GM23338 (cell line): ENCODE data around the gene TUBA1B.

ENCODE experiments used
- CREB1 ChIP-seq: fragments of 250-450 bp; sonication (Bioruptor Pico); IDR thresholded peaks from 2 replicates; pipeline ENCODE4 v1.5.0; 2020; ENCODE audit warnings: low read depth, mild to moderate bottlenecking, moderate library complexity
- EZH2 ChIP-seq: fragments of 200-600 bp; sonication (generic); IDR thresholded peaks from one replicate; pipeline ENCODE4 v1.8.0; 2017; ENCODE audit warnings: antibody characterized with exemption, mild to moderate bottlenecking, low read depth; ENCODE audit not compliant: unreplicated experiment
- EZH2phosphoT487 ChIP-seq: fragments of 200-600 bp; sonication (generic); IDR thresholded peaks from one replicate; pipeline ENCODE4 v1.8.1; 2018; ENCODE audit warnings: antibody characterized with exemption; ENCODE audit not compliant: unreplicated experiment
- POLR2AphosphoS5 ChIP-seq: IDR thresholded peaks from 2 replicates; pipeline ENCODE4 v1.6.1; 2016; ENCODE audit warnings: antibody characterized with exemption, low read depth
- TF ChIP-seq, protein P1 (sequence below), 2 experiments: fragments of 200-600 bp in 1 of 2; sonication (generic) in 1 of 2; conservative IDR thresholded peaks; 2 replicates each; pipeline versions ENCODE4 v1.5.1 to v1.6.1; 2016 to 2017; ENCODE audit warnings: antibody characterized with exemption in 2 of 2, low read depth in 2 of 2, mild to moderate bottlenecking in 2 of 2, moderate library complexity in 1 of 2
- TF ChIP-seq, protein P2 (sequence below): IDR thresholded peaks from one replicate; pipeline ENCODE4 v1.6.1; 2018; ENCODE audit warnings: antibody characterized with exemption; ENCODE audit not compliant: unreplicated experiment

DNA sequence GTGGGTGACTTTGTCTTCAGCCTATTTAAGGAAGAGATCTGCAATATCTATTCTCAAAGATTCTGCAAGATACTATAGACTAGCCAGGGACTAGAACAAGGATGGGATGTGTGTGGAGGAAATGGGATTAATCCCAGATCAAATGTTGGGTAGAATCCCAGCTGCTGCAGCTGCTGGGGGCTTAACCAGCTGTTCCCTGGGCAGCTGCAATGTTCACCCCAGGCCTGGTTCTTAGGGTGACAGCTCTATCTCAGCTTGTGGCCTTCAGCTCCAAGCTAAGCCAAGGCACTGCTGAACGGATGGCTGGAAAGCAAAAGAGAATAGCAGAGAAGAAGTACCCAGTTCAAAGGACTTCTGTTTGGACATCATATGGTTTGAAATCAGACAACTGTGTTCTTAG, 51.4 kb downstream of the TUBA1B start:
- TF ChIP-seq, protein P1, sequence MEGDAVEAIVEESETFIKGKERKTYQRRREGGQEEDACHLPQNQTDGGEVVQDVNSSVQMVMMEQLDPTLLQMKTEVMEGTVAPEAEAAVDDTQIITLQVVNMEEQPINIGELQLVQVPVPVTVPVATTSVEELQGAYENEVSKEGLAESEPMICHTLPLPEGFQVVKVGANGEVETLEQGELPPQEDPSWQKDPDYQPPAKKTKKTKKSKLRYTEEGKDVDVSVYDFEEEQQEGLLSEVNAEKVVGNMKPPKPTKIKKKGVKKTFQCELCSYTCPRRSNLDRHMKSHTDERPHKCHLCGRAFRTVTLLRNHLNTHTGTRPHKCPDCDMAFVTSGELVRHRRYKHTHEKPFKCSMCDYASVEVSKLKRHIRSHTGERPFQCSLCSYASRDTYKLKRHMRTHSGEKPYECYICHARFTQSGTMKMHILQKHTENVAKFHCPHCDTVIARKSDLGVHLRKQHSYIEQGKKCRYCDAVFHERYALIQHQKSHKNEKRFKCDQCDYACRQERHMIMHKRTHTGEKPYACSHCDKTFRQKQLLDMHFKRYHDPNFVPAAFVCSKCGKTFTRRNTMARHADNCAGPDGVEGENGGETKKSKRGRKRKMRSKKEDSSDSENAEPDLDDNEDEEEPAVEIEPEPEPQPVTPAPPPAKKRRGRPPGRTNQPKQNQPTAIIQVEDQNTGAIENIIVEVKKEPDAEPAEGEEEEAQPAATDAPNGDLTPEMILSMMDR (conservative IDR thresholded peaks at IDR 0.05; ENCODE audit: low read depth in 2 of 2) = no peak
- TF ChIP-seq CREB1 (CRISPR knock-in tag) (no peak), EZH2 (no peak), EZH2phosphoT487 (no peak), POLR2AphosphoS5 (no peak)
- TF ChIP-seq, protein P2, sequence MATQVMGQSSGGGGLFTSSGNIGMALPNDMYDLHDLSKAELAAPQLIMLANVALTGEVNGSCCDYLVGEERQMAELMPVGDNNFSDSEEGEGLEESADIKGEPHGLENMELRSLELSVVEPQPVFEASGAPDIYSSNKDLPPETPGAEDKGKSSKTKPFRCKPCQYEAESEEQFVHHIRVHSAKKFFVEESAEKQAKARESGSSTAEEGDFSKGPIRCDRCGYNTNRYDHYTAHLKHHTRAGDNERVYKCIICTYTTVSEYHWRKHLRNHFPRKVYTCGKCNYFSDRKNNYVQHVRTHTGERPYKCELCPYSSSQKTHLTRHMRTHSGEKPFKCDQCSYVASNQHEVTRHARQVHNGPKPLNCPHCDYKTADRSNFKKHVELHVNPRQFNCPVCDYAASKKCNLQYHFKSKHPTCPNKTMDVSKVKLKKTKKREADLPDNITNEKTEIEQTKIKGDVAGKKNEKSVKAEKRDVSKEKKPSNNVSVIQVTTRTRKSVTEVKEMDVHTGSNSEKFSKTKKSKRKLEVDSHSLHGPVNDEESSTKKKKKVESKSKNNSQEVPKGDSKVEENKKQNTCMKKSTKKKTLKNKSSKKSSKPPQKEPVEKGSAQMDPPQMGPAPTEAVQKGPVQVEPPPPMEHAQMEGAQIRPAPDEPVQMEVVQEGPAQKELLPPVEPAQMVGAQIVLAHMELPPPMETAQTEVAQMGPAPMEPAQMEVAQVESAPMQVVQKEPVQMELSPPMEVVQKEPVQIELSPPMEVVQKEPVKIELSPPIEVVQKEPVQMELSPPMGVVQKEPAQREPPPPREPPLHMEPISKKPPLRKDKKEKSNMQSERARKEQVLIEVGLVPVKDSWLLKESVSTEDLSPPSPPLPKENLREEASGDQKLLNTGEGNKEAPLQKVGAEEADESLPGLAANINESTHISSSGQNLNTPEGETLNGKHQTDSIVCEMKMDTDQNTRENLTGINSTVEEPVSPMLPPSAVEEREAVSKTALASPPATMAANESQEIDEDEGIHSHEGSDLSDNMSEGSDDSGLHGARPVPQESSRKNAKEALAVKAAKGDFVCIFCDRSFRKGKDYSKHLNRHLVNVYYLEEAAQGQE = no peak
